ENCODE data around the gene JPH3.

- TF ChIP-seq CTCF (IDR thresholded peaks at IDR 0.05; ENCODE audit: low read depth, low read length, poor library complexity, severe bottlenecking) (no peak), EZH2phosphoT487 (IDR thresholded peaks at IDR 0.05; ENCODE audit: borderline replicate concordance, low read length) (no peak)
Measured at GRCh38 chr16:87654826-87655225, 52.5 kb downstream of the JPH3 start.

All from DOHH2 (cell line).